Measurements from ENCODE around the gene PTPRG.
"Not testable (repeated sequence)": the region's sequence is repeated elsewhere in the genome, so short reads cannot be mapped to it uniquely, and the experiment has no call there.

PTPRG gene

GRCh38 chr3:61816304-61816703, 254.9 kb downstream of the PTPRG start:
- in situ Hi-C loops (cut with MboI; ENCODE audit: low sequenced_read_pairs): not testable (repeated sequence)

DNA sequence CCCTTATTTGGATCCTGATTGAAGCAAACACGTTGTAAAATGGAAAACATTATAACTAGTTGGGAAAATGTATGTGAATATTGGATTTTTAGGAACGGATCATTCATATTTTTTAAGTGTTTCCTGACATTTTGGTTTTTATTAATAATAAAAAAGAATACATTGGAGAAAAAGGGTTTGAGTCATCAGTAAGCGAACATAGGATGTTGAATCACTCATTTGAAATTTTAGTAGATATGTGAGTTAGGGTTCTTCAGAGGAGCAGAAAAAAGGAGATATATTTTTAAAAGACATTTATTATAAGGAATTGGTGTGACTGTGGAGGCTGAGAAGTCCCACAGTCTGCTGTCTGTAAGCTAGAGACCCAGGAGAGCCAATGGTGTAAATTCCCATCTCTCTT, 258.5 kb downstream of the PTPRG start:
- in situ Hi-C loops (cut with MboI; ENCODE audit: low sequenced_read_pairs): no loop called here

DNA sequence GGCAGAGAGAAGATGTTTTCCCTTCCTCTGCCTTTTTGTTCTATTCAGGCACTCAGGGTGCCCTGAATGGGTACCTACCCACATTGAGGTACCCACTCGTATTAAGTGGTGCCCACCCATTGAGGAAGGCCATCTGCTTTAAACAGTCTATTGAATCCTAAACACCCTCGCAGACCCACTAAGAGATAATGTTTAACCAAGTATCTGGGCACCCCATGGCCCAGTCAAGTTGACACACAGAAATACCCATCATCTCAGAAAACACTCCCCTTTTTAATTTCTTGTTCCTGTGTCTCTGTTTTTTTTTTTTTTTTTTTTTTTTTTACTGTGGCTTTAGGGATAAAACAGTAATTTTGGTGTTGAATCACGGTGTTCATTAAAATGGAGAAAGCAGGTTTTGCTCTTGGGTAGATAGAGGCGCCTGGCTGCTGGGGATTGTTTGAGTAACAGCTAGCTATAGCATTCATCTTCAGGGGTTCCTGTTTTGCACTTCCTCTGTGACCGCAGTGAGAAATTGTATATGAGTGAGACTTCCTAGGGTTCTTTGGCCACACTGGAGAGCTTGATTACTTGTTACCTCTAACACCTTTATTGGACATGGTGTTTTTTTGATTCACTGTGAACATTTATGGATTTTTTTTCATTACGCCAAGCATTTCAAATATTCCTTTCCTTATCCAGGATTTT, 259.1 kb downstream of the PTPRG start:
- in situ Hi-C loops (cut with MboI; ENCODE audit: low sequenced_read_pairs): no loop called here

GRCh38 chr3:61821823-61822251, 260.5 kb downstream of the PTPRG start:
- in situ Hi-C loops (cut with MboI; ENCODE audit: low sequenced_read_pairs): no loop called here

- in situ Hi-C loops (cut with MboI; ENCODE audit: low sequenced_read_pairs): no loop called here
These were observed 261.2 kb downstream of the PTPRG start for GRCh38 chr3:61822588-61822987.

GRCh38 chr3:61824553-61825135, 263.3 kb downstream of the PTPRG start:
- in situ Hi-C loops (cut with MboI; ENCODE audit: low sequenced_read_pairs): no loop called here

DNA sequence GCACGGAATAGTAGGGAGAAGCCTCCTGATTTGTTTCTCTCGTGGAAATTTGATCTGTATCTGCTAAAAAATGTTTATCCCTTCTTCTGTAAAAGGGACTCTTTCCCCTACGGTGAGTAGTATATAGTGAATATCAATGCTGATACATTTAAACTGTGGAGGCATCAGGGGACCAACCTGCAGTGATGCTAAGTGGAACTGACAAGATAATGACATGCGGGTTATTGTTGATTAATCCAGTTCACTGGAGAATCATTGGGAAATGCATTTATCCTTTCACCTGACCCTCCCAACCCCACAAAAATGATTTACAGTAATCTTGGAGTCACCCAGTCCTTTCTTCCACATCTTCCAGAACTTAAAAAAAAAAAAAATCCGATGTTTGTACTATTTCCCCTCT, 264.8 kb downstream of the PTPRG start:
- in situ Hi-C loops (cut with MboI; ENCODE audit: low sequenced_read_pairs): no loop called here

GRCh38 chr3:61828184-61828874, 267.0 kb downstream of the PTPRG start:
- in situ Hi-C loops (cut with MboI; ENCODE audit: low sequenced_read_pairs): no loop called here

GRCh38 chr3:61828880-61829721, 267.7 kb downstream of the PTPRG start:
- in situ Hi-C loops (cut with MboI; ENCODE audit: low sequenced_read_pairs): no loop called here

DNA sequence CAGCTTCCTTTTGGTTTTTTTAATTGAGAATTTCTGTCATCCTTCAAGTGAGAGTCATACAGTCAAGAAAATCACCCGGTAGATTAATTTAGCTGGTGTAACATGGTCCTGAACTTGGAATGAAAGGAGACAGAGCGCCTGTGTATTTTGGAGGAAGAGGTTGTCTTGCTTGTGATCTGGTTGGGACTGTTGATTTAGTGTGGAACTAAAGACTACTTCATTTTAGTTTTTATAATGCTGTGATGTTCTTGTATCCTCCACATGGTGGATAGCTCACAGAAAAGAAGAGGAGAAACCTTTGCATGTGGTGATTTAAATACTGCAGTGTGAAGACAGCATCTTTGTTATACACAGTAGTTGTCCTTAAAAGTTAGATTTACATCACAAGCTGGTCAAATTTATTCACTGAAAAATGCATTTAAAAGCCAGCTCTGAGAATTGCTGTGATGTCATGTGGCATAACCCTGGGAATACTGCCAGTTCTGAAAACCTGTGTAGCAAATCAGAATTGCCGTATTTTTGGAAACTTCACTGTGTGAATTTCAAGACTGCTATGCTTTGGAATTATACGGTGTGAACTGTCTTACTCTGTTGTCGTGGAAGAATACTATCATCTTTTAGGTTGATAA, 268.5 kb downstream of the PTPRG start:
- in situ Hi-C loops (cut with MboI; ENCODE audit: low sequenced_read_pairs): no loop called here

GRCh38 chr3:61831973-61832372, 270.6 kb downstream of the PTPRG start:
- in situ Hi-C loops (cut with MboI; ENCODE audit: low sequenced_read_pairs): no loop called here

GRCh38 chr3:61832375-61833229, 271.2 kb downstream of the PTPRG start:
- in situ Hi-C loops (cut with MboI; ENCODE audit: low sequenced_read_pairs): no loop called here

- in situ Hi-C loops (cut with MboI; ENCODE audit: low sequenced_read_pairs): no loop called here
These were observed 277.9 kb downstream of the PTPRG start for GRCh38 chr3:61839256-61839655.

DNA sequence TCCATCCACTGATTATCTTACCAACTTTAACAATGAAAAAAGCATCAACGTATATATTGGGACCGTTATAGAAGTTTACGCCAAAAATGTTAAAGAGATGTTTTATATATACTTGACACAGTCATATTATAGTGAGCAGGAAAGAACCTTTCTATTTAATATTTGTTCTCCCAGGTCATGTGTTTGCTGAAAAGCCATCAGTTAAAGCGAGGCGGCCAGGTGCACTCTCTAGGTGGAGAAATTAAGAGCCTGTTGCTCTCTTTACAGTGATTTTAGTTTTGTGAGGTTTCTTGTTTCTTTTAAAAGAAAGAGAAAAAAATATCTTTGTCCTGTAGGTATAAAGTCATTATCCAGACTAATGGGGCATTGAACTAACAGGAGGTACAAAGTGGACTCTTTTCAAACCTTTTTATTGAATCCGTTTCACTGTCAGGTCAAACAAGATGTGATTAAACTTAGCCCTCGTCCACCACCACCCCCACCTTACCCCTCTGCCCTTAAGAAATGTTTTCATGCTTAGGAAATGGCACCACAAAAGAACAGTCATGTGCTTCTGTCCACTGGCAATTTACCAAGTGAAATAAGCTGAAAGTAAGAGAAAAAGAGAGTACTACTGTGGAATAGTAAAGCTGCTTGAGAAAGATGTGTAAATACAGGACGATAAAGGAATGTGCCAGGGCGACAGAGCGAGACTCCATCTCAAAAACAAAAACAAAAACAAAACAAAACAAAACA, 279.9 kb downstream of the PTPRG start:
- in situ Hi-C loops (cut with MboI; ENCODE audit: low sequenced_read_pairs): no loop called here

- in situ Hi-C loops (cut with MboI; ENCODE audit: low sequenced_read_pairs): no loop called here
These were observed 280.6 kb downstream of the PTPRG start for GRCh38 chr3:61841988-61842387.

DNA sequence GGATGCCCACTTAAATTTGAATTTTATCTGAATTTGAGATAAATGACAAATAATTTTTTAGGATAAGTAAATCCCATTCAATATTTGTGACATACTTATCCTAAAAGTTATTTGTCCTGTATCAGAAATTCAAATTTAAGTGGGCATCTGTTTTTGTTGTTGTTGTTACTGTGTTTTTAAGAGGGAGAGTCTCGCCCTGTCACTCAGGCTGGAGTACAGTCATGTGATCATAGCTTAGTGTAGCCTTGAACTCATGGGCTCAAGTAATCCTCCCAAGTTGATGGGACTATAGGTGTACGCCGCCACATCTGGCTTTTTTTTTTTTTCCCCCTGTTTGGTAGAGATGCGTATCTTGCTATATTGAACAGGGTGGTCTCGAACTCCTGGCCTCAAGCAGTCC, 283.0 kb downstream of the PTPRG start:
- in situ Hi-C loops (cut with MboI; ENCODE audit: low sequenced_read_pairs): no loop called here

- in situ Hi-C loops (cut with MboI; ENCODE audit: low sequenced_read_pairs): no loop called here
These were observed 285.1 kb downstream of the PTPRG start for GRCh38 chr3:61846488-61846887.

- in situ Hi-C loops (cut with MboI; ENCODE audit: low sequenced_read_pairs): no loop called here
These were observed 286.6 kb downstream of the PTPRG start for GRCh38 chr3:61847784-61848462.

- in situ Hi-C loops (cut with MboI; ENCODE audit: low sequenced_read_pairs): no loop called here
These were observed 287.5 kb downstream of the PTPRG start for GRCh38 chr3:61848885-61849284.
